Fibroblast of lung (primary cell): ENCODE results near the gene TAAR8.

Experiments used
- CTCF ChIP-seq, 2 donors: IDR thresholded peaks in 1 of 2; conservative IDR thresholded peaks in 1 of 2; 1 replicate in 1 of 2; 2 replicates in 1 of 2; pipeline ENCODE4 v1.5.1; 2011 to 2012; ENCODE audit warnings: low read length in 2 of 2, control low read depth in 1 of 2, inconsistent platforms in 1 of 2, low read depth in 1 of 2, mild to moderate bottlenecking in 1 of 2
- EZH2 ChIP-seq: IDR thresholded peaks from 2 replicates; pipeline ENCODE4 v1.5.1; 2012; ENCODE audit warnings: low read length, control low read depth, mild to moderate bottlenecking; ENCODE audit errors: missing control alignments

- TF ChIP-seq CTCF (conservative IDR thresholded peaks at IDR 0.05 in 1 of 2, IDR thresholded peaks at IDR 0.05 in 1 of 2; ENCODE audit: low read depth in 1 of 2, low read length in 2 of 2): no peak
- no peak for TF ChIP-seq EZH2
Observed at GRCh38 chr6:132527791-132528190, 24.7 kb upstream of the TAAR8 start.
